Immature natural killer cell (primary cell): ENCODE measurements around the gene NBEAL2. TPM values are rescaled to one million over a fixed set of nuclear protein-coding genes. Genes with fewer than 3 reads are reported as not detected.
"Not testable (repeated sequence)": the region's sequence is repeated elsewhere in the genome, so short reads cannot be mapped to it uniquely, and the experiment has no call there.

ENCODE experiments used
- DNase-seq, 3 donors: peaks; one replicate each; pipeline ENCODE4 v3.0.0; 2022; ENCODE audit warnings: mixed read lengths in 1 of 3
- H3K27ac Mint-ChIP-seq, 6 donors: one replicate each; pipeline ENCODE4 v1.8.0; 2020; ENCODE audit warnings: mixed read lengths in 6 of 6, mild to moderate bottlenecking in 5 of 6, inconsistent platforms in 4 of 6, moderate library complexity in 3 of 6
- H3K27me3 Mint-ChIP-seq, 3 donors: one replicate each; pipeline ENCODE4 v1.8.0; 2020 to 2021; ENCODE audit warnings: low read depth in 3 of 3, mild to moderate bottlenecking in 3 of 3, mixed read lengths in 3 of 3, moderate library complexity in 3 of 3, inconsistent platforms in 1 of 3
- H3K36me3 Mint-ChIP-seq, 3 donors: one replicate each; pipeline ENCODE4 v1.8.0; 2020; ENCODE audit warnings: mixed read lengths in 3 of 3, inconsistent platforms in 2 of 3, mild to moderate bottlenecking in 2 of 3
- H3K4me1 Mint-ChIP-seq, 2 donors: one replicate each; pipeline ENCODE4 v1.8.0; 2020; ENCODE audit warnings: inconsistent platforms in 2 of 2, mild to moderate bottlenecking in 2 of 2, mixed read lengths in 2 of 2, moderate library complexity in 1 of 2
- H3K4me3 Mint-ChIP-seq, 5 donors: one replicate each; pipeline ENCODE4 v1.8.0; 2020; ENCODE audit warnings: mild to moderate bottlenecking in 5 of 5, mixed read lengths in 5 of 5, inconsistent platforms in 3 of 5, moderate library complexity in 3 of 5
- H3K9me3 Mint-ChIP-seq, 6 donors: one replicate each; pipeline ENCODE4 v1.8.0; 2020; ENCODE audit warnings: mild to moderate bottlenecking in 6 of 6, mixed read lengths in 6 of 6, inconsistent platforms in 4 of 6, moderate library complexity in 3 of 6
- polyA plus RNA-seq, 3 donors: library from polyadenylated mRNA; unstranded; fragments of 300-500 nt; fragmentation: Illumina TruSeq; gene quantifications; one replicate each; pipeline ENCODE4 v1.2.3, GENCODE V29; 2021

Gene NBEAL2
- polyA plus RNA-seq, 3 donors from 2014 or later, result 7.9 to 28.4 (median 9.9) TPM

DNA sequence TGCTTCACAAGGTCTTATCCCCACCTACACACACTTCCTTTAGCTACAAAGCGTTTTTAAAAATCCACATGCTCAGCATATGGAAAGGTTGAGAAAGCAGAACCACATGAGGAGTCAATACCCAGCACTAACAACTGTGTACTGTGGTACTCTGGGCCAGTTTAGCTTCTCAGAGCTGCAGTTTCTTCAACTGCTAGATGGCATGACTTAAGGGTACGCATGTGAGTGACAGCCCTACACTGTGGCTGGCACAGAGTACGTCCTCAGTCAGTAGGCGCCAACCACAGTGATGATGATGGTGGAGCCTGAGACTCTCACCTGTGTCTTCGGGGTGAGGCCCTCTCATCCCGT lies 20.3 kb upstream of the NBEAL2 start:
- Mint-ChIP-seq H3K36me3 (peaks cover 0 to 4% (median 4%) of the 10 kb centered on the region in 3 donors), H3K4me3 (peak overlapping the region; percentile 65 to 83 (median 73)), H3K27me3 (peaks cover 4 to 27% (median 16%) of the 10 kb centered on the region in 3 donors), H3K27ac (peak overlapping the region; percentile 95 to 99 (median 96)), H3K4me1 (peaks cover 89 to 91% of the 10 kb centered on the region in 2 donors), H3K9me3 (no peaks in the 10 kb centered on the region)
- DNase-seq, result peak; percentile 72 to 78 (median 74)

DNA sequence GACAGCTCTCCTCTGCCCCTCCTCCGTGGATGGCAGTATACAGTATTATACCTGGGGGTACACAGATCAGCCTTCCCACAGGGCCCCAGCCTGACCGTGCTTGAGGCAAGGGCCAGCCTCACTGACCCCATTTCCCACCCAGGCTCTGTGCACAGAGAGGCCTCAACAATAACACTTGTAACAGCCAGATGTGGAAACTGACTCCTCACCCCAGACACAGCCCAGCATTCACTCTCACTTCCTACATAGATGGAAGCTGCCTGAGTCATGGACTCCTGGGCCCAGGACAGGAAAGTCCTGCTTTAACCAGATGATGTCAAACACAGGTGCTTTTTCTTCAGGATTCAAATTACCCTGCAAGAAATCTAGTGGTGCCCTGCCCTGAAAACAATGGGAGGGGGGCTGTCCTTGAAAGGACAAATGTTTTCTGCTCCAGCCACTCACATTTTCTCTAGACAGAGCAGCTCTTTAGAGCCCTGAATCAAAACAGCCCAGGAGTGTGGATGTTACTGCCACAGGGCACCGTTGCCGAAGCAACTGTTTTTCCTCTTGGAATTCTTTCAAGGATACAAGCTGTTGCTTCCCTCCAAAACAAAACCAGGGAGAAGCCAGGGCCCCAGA lies 19.3 kb upstream of the NBEAL2 start:
- peak overlapping the region; percentile 61 to 83 (median 70) for H3K4me3 Mint-ChIP-seq
- H3K36me3 Mint-ChIP-seq, result peaks cover 0 to 4% (median 4%) of the 10 kb centered on the region in 3 donors
- H3K27me3 Mint-ChIP-seq, result peaks cover 2 to 27% (median 16%) of the 10 kb centered on the region in 3 donors
- no peaks in the 10 kb centered on the region for H3K9me3 Mint-ChIP-seq
- peaks cover 84 to 87% of the 10 kb centered on the region in 2 donors for H3K4me1 Mint-ChIP-seq
- no peak for DNase-seq
- peak overlapping the region; percentile 95 to 99 (median 96) for H3K27ac Mint-ChIP-seq

DNA sequence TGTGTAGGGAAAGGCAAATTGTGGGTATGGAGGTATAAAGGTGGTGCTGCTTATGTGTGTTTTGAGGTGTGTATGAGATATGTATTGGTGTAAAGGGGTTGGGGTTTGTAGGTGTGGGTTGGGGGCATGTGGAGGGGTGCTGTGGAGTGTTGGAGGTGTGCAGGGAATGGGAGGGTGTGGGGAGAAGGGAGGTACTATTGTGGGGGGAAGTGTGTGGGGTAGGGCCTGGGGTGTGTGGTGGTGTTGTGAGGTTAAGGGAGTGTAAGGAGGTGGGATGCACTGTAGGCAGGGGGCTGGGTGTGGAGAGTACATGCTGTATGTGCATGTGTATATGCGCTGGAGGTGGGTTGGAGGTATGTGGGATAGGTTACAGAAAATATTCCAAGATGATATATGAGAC lies 18.6 kb upstream of the NBEAL2 start:
- Mint-ChIP-seq H3K4me1 (peaks cover 84 to 87% of the 10 kb centered on the region in 2 donors), H3K9me3 (no peaks in the 10 kb centered on the region), H3K36me3 (peaks cover 0 to 10% (median 4%) of the 10 kb centered on the region in 3 donors), H3K27ac (peak overlapping the region; percentile 95 to 99 (median 96)), H3K27me3 (peaks cover 2 to 22% (median 16%) of the 10 kb centered on the region in 3 donors), H3K4me3 (peak overlapping the region; percentile 1 to 83 (median 53))
- DNase-seq, result no peak

DNA sequence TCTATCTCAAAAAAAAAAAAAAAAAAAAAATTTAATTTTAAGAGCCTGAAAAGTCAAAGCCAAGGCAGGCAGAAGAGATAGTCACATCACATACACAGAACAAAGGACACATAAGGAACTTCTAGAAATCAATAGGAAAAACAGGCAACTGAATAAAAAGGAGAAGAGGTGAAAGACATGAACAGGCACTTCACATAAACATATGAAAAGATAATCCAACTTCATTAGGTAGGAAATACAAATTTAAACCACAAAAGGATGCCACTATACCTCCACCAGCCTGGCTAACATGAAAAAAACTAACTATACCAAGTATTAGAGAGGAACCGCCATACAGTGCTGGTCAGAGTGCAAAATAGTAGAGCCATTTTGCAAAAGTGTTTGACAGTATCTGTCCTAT lies 17.0 kb upstream of the NBEAL2 start:
- H3K27me3 Mint-ChIP-seq, result peaks cover 4 to 21% (median 11%) of the 10 kb centered on the region in 3 donors
- peak overlapping the region; percentile 36 to 99 (median 58) for H3K27ac Mint-ChIP-seq
- no peaks in the 10 kb centered on the region for H3K9me3 Mint-ChIP-seq
- H3K4me3 Mint-ChIP-seq, result peak overlapping the region in 1 of 5 donors; percentile 48
- DNase-seq, result no peak
- peaks cover 0 to 12% (median 8%) of the 10 kb centered on the region in 3 donors for H3K36me3 Mint-ChIP-seq
- peaks cover 84 to 87% of the 10 kb centered on the region in 2 donors for H3K4me1 Mint-ChIP-seq

DNA sequence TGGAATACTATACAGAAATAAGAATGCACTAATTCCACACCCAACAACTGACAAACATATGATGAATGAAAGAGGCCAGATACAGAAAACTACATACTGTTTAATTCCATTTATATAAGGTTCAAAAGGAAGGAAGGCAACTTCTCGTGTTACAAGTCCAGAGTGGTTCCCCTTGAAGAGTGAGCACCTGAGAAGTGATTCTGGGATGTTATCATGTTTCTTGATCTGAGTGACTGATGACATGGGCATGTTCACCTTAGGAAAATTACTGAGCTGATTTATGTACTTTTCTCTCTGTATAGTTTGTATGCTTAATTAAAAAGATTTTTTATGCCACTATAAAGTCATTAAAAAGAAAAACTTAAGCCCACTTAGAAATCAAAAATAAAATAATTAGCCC lies 16.5 kb upstream of the NBEAL2 start:
- H3K27ac Mint-ChIP-seq, result peak overlapping the region; percentile 36 to 99 (median 58)
- peaks cover 84 to 87% of the 10 kb centered on the region in 2 donors for H3K4me1 Mint-ChIP-seq
- no peaks in the 10 kb centered on the region for H3K9me3 Mint-ChIP-seq
- peaks cover 0 to 12% (median 8%) of the 10 kb centered on the region in 3 donors for H3K36me3 Mint-ChIP-seq
- peaks cover 4 to 21% (median 9%) of the 10 kb centered on the region in 3 donors for H3K27me3 Mint-ChIP-seq
- no peak overlapping the region for H3K4me3 Mint-ChIP-seq
- DNase-seq, result no peak

DNA sequence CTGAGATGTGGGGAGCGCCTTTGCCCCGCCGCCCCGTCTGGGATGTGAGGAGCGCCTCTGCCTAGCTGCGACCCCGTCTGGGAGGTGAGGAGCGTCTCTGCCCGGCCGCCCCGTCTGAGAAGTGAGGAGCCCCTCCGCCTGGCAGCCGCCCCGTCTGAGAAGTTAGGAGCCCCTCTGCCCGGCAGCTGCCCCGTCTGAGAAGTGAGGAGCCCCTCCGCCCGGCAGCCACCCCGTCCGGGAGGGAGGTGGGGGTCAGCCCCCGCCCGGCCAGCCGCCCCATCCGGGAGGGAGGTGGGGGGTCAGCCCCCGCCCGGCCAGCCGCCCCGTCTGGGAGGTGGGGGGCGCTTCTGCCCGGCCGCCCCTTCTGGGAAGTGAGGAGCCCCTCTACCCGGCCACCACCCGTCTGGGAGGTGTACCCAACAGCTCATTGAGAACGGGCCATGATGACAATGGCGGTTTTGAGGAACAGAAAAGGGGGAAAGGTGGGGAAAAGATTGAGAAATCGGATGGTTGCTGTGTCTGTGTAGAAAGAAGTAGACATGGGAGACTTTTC lies 15.4 kb upstream of the NBEAL2 start:
- Mint-ChIP-seq H3K4me1 (peaks cover 84 to 87% of the 10 kb centered on the region in 2 donors), H3K36me3 (peaks cover 0 to 12% (median 8%) of the 10 kb centered on the region in 3 donors), H3K27me3 (peaks cover 3 to 15% (median 4%) of the 10 kb centered on the region in 3 donors)
- DNase-seq, H3K9me3 Mint-ChIP-seq, H3K27ac Mint-ChIP-seq, H3K4me3 Mint-ChIP-seq: not testable (repeated sequence)

DNA sequence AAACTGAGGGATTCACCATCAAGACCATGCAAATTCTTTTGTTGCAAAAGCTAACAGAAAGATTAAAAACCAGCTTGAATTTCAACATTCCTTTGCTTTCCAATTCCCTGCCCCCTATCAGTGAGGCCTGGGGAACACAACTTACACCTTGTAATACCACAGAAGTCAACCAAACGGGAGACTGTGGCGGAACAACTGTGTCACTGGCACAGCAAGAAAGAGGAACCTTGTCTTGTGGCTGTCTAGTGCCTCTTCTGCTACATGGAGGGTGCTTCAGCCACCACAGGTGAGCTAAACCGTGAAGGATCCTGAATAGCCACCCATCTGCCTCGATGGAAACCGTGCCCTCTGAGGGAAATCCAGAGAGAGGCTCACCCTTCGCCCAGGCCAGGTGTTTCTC lies 14.3 kb upstream of the NBEAL2 start:
- peaks cover 0 to 6% (median 2%) of the 10 kb centered on the region in 3 donors for H3K27me3 Mint-ChIP-seq
- H3K36me3 Mint-ChIP-seq, result peaks cover 3 to 15% (median 8%) of the 10 kb centered on the region in 3 donors
- no peak for DNase-seq
- H3K27ac Mint-ChIP-seq, result peak overlapping the region in 5 of 6 donors; percentile 11 to 84 (median 69)
- H3K9me3 Mint-ChIP-seq, result no peaks in the 10 kb centered on the region
- peak overlapping the region in 3 of 5 donors; percentile 13 to 27 (median 15) for H3K4me3 Mint-ChIP-seq
- H3K4me1 Mint-ChIP-seq, result peaks cover 83 to 87% of the 10 kb centered on the region in 2 donors

DNA sequence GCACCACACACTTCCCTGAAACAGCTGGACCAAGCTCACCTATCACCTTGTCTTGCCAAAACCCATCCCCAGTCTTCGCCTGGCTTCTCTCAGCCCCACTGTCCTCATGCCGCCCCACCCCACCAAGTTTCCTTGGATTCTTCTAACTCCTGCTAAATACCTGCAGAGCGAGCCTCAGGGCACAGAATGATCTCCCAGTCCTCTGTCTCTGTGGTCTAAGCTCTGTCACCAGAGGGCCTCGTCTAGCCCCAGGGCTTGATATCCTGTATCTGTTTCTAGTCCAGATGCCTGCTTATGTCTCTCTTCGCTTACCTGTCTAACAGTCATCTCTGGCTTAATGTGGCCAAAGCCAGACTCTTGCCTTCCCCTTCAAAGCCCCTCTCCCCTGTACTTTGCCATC lies 12.7 kb upstream of the NBEAL2 start:
- no peaks in the 10 kb centered on the region for H3K9me3 Mint-ChIP-seq
- H3K4me1 Mint-ChIP-seq, result peaks cover 83 to 87% of the 10 kb centered on the region in 2 donors
- no peak for DNase-seq
- H3K4me3 Mint-ChIP-seq, result peak overlapping the region in 3 of 5 donors; percentile 34 to 65 (median 39)
- H3K36me3 Mint-ChIP-seq, result peaks cover 3 to 16% (median 8%) of the 10 kb centered on the region in 3 donors
- peak overlapping the region; percentile 41 to 94 (median 82) for H3K27ac Mint-ChIP-seq
- peaks cover 0 to 9% (median 3%) of the 10 kb centered on the region in 3 donors for H3K27me3 Mint-ChIP-seq

DNA sequence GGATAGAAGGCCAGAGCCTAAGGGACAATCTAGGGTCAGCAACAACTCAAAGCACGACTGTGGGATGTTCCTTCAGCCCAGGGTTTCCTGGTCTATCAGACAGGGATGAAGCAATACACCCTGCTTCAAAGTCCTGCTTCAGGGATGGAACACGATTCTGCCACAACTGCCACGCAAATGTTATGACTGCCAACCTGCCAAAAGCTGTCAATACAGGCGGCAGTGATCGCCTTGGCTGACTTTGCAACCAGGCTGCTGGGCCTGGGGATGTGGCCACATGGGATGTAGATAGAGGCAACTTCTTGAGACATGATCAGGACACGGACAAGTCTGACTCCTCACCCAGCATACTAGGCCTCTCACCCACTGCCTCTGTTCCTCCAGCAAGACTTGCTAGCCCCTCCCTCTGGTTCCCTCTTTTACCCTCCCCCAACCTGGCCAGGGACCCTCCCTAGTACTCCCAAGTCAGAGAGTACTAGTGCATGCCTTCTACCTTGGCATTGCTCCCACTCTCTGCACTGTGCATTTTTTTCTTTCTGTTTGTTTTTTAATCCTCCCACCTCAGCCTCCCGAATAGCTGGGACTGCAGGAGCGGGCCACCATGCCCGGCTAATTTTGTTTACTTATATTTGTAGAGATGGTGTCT lies 10.6 kb upstream of the NBEAL2 start:
- Mint-ChIP-seq H3K27me3 (peaks cover 0 to 13% (median 8%) of the 10 kb centered on the region in 3 donors), H3K4me1 (peaks cover 88 to 90% of the 10 kb centered on the region in 2 donors), H3K9me3 (no peaks in the 10 kb centered on the region), H3K36me3 (peaks cover 3 to 12% (median 8%) of the 10 kb centered on the region in 3 donors), H3K27ac (peak overlapping the region in 5 of 6 donors; percentile 51 to 87 (median 70)), H3K4me3 (peak overlapping the region in 2 of 5 donors; percentile 13 to 21)
- no peak for DNase-seq

DNA sequence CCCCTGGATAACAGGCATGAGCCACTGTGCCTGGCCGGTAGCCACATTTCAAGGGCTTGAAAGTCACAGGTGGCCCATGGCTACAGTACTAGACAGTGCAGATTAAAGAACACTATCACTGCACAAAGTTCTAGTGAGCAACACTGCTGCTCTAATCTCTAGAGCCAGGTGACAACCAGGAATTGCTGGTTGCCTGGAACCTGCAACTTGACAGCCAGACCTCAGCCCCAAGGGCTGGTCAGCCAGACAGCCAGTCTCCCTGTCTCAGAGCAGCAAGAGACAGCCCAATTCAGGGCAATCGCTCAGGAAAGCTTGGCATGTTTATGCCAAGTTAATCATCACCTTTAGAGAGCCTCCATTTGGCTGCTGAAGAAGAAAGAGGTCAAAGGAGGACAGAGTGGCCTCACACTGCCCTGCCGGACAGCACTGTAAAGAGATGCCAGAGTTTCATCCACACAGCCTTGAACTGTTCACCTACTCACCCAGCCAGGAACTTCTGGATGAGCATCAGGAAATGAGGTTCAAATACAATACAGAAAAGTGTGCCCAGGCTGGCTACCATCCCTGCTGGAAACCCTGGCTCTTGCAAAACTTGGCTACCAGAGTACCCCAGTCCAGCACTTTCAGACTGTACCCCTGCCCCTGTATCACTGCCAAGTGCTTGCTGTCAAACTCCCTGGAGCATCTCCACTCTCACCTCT lies 8.9 kb upstream of the NBEAL2 start:
- H3K4me3 Mint-ChIP-seq, result peak overlapping the region; percentile 18 to 81 (median 73)
- DNase-seq, result no peak
- H3K9me3 Mint-ChIP-seq, result no peaks in the 10 kb centered on the region
- peak overlapping the region; percentile 66 to 93 (median 88) for H3K27ac Mint-ChIP-seq
- H3K27me3 Mint-ChIP-seq, result peaks cover 0 to 13% (median 8%) of the 10 kb centered on the region in 3 donors
- H3K36me3 Mint-ChIP-seq, result peaks cover 3 to 9% (median 8%) of the 10 kb centered on the region in 3 donors
- H3K4me1 Mint-ChIP-seq, result peaks cover 92 to 93% of the 10 kb centered on the region in 2 donors

DNA sequence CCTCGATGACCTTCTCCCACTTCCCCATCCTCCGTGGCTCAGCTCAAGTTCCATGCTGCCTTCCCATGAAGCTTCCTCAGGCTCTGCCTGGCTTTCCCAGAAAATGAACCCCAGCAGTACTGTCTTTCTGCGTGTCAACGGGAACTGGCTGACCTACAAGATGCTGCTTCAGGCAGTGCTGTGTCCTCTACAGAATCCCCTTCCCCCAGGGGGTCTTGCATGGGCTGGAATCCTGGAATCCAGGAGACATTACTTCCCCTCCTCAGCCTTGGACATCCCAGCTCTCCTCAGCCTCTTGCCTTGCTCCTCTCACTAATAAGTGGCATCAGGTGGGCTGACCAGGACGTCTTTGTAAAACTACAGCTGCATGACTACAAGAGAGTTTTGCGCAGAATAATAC lies 8.3 kb upstream of the NBEAL2 start:
- H3K27ac Mint-ChIP-seq, result peak overlapping the region; percentile 66 to 93 (median 88)
- H3K27me3 Mint-ChIP-seq, result peaks cover 2 to 15% (median 8%) of the 10 kb centered on the region in 3 donors
- H3K36me3 Mint-ChIP-seq, result peaks cover 3 to 8% (median 4%) of the 10 kb centered on the region in 3 donors
- H3K4me3 Mint-ChIP-seq, result peak overlapping the region; percentile 59 to 83 (median 74)
- H3K4me1 Mint-ChIP-seq, result peaks cover 89 to 91% of the 10 kb centered on the region in 2 donors
- no peak for DNase-seq
- no peaks in the 10 kb centered on the region for H3K9me3 Mint-ChIP-seq

DNA sequence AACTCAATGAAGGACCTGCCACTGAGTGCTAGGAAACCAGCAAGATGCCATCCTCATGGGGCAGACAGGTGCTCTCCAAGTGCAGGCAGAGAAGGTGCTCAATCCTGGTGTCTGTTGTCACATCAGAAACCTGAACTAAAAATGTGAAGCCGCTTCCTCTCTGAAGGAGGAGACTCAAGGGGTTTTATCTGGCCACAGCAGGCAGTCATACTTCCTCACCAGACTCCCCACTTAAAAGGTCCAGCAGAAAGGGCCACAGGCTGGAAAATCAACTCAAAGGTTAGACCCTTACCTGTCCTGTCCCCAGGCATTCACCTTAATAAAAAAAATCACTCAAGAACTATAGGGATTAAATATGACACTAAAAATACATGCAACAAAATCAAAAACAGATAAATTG lies 7.7 kb upstream of the NBEAL2 start:
- H3K9me3 Mint-ChIP-seq, result no peaks in the 10 kb centered on the region
- H3K36me3 Mint-ChIP-seq, result peaks cover 3 to 7% (median 4%) of the 10 kb centered on the region in 3 donors
- H3K4me1 Mint-ChIP-seq, result peaks cover 88 to 91% of the 10 kb centered on the region in 2 donors
- H3K27ac Mint-ChIP-seq, result peak overlapping the region; percentile 66 to 93 (median 88)
- DNase-seq, result no peak
- H3K4me3 Mint-ChIP-seq, result peak overlapping the region; percentile 59 to 83 (median 74)
- peaks cover 6 to 20% (median 13%) of the 10 kb centered on the region in 3 donors for H3K27me3 Mint-ChIP-seq

DNA sequence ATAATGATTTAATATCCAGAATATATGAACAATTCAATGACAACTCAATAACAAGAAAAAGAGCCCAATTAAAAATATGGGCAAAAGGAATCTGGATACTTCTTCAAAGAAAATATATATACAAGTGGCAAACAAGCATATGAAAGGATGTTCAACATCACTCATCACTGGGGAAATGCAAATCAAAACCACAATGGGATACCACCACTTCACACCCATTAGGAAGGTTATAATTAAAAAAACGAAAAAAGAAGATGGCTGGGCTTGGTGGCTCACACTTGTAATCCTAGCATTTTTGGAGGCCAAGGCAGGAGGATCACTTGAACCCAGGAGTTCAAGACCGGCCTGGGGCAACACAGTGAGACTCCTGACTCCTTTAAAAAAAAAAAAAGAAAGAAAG lies 7.1 kb upstream of the NBEAL2 start:
- H3K9me3 Mint-ChIP-seq, result no peaks in the 10 kb centered on the region
- peaks cover 3 to 5% (median 4%) of the 10 kb centered on the region in 3 donors for H3K36me3 Mint-ChIP-seq
- DNase-seq, result peak; percentile 47 to 58 (median 49)
- peaks cover 6 to 18% (median 11%) of the 10 kb centered on the region in 3 donors for H3K27me3 Mint-ChIP-seq
- H3K4me3 Mint-ChIP-seq, result peak overlapping the region; percentile 59 to 83 (median 74)
- peaks cover 87 to 91% of the 10 kb centered on the region in 2 donors for H3K4me1 Mint-ChIP-seq
- H3K27ac Mint-ChIP-seq, result peak overlapping the region in 5 of 6 donors; percentile 66 to 93 (median 89)
